Astrocyte of the spinal cord (primary cell): ENCODE data around the gene POMC.
"Not testable (repeated sequence)": the region's sequence is repeated elsewhere in the genome, so short reads cannot be mapped to it uniquely, and the experiment has no call there.

ENCODE experiments used
- DNase-seq: peaks from one replicate; pipeline ENCODE4 v3.0.0; 2011; ENCODE audit warnings: low read depth, low spot score
- H3K4me3 ChIP-seq: 2 replicates; pipeline ENCODE4 v1.5.1; 2011; ENCODE audit warnings: low read depth, mild to moderate bottlenecking, low read length, moderate library complexity
- in situ Hi-C: cut with HindIII; loops from 2 replicates; pipeline ENCODE4 v1.10.0; 2017; ENCODE audit warnings: low sequenced_read_pairs
- TF ChIP-seq, protein P1 (sequence below): IDR thresholded peaks from 2 replicates; pipeline ENCODE4 v1.5.1; 2012; ENCODE audit warnings: low read depth, mild to moderate bottlenecking, low read length, inconsistent platforms

POMC gene

DNA sequence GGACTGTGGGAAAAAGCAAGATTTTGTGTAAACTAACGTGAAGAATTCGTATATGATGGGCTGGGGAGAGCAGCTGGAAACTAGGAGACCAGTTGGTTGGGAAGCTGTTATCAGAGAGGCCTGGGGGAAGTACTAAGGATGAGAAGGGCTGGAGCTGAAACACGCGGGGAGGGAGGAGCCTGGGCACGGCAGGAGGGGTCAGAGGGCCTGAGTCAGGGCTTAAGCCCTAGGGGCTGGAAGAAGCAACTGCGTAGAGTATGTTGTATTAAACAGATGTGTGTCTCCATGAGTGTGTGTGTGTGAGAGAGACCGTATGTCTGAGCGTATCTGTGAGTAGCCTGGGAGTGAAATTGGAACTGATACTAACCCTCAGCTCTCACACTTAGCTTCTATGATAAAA is 8.4 kb downstream of the POMC start:
- in situ Hi-C loops: no loop called here
- H3K4me3 ChIP-seq: no peak overlapping the region
- DNase-seq: no peak
- TF ChIP-seq, protein P1, sequence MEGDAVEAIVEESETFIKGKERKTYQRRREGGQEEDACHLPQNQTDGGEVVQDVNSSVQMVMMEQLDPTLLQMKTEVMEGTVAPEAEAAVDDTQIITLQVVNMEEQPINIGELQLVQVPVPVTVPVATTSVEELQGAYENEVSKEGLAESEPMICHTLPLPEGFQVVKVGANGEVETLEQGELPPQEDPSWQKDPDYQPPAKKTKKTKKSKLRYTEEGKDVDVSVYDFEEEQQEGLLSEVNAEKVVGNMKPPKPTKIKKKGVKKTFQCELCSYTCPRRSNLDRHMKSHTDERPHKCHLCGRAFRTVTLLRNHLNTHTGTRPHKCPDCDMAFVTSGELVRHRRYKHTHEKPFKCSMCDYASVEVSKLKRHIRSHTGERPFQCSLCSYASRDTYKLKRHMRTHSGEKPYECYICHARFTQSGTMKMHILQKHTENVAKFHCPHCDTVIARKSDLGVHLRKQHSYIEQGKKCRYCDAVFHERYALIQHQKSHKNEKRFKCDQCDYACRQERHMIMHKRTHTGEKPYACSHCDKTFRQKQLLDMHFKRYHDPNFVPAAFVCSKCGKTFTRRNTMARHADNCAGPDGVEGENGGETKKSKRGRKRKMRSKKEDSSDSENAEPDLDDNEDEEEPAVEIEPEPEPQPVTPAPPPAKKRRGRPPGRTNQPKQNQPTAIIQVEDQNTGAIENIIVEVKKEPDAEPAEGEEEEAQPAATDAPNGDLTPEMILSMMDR: no peak

DNA sequence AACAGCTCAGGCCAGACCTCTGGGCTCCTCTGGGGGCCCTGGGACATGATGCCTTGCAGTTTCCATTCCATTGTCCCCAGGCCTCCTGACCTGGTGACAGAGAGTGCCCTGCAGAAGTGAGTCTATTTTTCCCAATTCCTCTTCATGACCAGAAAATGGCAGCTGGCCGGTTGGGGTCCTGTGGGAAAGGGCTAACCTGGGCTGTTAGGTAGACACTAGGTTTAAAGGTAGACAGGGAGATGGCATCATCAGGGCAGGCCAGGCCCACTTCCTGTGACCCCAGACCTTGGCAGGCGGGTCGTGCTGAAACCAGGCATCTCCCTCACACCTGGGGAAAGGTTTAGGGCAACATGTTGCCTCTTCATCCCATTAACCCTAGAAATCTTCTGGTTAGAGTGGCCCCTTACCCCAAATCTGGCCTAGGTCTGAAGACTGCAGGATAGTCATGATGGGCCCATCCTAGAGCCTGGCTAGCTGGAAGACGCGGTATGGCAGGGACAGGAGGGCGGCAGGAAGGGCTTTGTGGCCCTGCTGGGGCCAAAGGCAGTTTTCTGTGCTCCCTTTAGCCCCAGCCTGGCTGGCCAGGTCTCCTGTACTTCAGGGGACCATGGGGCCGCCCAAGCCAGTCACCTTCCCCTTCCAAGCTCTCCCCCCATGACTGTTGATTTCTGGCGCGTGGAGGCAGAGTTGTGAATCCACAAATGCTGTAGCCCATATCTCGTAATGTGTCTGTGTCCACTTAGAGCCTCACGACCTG is 10.1 kb downstream of the POMC start:
- no peak overlapping the region for H3K4me3 ChIP-seq
- DNase-seq: no peak
- TF ChIP-seq, protein P1: no peak
- in situ Hi-C loops: no loop called here

DNA sequence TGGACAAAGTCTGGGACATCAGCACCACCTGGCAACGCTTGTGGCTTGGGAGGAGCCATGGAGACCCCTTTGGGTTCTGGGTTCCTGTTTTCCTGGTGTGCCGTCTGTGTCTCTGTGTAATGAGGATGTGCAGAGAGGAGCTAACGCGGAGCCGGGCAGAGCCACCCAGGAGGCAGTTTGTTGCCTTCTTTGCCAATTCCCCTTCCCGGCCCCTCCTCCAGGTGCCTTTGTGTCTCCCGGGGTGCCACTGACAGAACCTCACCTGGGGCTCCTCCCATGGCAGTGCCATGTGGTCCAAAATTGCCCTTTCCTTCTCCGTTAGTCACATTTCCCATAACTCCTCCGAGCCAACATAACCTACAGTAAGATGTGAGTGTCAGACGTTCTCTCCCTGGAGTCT is 13.0 kb downstream of the POMC start:
- H3K4me3 ChIP-seq: no peak overlapping the region
- in situ Hi-C loops: no loop called here
- DNase-seq: no peak
- TF ChIP-seq, protein P1: no peak

DNA sequence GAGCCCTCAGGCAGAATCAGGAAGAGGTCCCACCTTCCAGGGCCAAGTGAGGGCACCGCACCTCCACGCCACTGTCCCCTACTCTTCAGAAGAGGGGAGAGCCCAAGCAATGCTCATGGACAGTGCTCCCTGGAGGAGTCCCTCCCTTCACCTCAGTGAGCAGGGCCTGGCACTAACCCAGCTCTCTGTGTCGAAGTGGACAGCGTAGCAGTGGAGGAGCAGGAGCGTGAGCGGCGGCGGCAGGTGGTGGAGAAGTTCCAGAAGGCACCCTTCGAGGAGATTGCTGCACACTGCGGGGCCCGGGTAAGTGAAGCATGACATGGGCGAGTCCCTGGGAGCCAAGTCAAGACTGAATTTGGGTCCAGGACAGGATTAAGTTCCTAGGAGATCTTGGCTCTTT is 16.7 kb downstream of the POMC start:
- TF ChIP-seq, protein P1: no peak
- DNase-seq: no peak
- H3K4me3 ChIP-seq: no peak overlapping the region
- in situ Hi-C loops: no loop called here

DNA sequence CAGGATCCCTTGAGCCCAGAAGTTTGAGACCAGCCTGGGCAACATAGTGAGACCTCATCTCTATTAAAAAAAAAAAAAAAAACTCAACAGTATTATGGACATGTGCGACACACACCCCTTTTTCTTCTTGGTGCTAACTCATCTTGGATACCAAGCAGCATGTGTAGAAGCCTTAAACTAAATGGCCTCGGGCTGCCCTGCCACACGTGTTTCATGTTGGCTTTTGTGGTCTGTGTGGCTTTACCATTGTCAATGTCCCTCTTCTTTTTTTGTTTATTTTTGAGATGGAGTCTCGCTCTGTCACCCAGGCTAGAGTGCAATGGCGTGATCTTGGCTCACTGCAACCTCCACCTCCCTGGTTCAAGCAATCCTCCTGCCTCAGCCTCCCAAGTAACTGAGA is 17.4 kb downstream of the POMC start:
- H3K4me3 ChIP-seq, in situ Hi-C loops, DNase-seq: not testable (repeated sequence)

DNA sequence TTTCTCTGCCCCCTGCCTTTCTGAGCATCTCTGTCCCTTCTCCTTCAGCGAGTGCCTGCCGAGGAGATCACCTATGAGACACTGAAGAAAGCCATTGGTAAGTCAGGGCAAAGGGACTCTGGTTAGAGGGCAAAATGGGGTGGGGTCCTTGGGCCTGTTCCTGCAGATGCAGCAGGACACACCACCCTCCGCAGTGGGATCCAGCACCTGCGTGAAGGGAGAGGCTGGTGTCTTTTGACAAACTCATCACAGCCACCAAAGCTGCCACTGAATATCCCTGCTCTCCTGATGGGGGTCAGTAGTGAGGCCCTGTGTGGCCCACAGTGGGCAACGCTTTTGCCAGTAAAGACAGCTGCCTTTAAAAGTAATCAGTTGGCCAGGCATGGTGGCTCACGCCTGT is 18.7 kb downstream of the POMC start:
- no peak for DNase-seq
- TF ChIP-seq, protein P1: no peak
- no peak overlapping the region for H3K4me3 ChIP-seq
- in situ Hi-C loops: no loop called here

DNA sequence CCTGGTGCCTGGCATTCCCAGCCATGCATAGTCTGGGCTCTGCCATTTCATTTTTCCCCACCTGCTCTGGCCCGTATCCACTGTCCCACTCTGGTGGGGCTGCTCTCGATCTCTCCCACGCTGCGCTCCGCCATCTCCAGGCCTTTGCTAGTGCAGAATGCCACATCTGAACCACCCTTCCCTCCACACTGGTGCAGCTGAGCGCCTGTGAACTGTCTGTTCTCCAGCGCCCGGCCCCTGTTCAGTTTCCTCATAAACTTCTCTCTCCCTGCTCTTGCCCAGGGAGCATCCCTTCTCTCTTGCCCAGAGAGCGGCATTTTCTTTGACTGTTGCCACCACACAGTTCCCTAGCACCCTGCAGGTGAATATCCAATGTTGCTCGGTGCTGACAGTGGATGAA is 21.5 kb downstream of the POMC start:
- no peak for DNase-seq
- TF ChIP-seq, protein P1: no peak
- in situ Hi-C loops: no loop called here
- no peak overlapping the region for H3K4me3 ChIP-seq
